Heart right ventricle (tissue), 16 donors: ENCODE results near the gene CFAP61. TPM values are rescaled to one million over a fixed set of nuclear protein-coding genes. Genes with fewer than 3 reads are reported as not detected.
A peak's percentile ranks its signal among the peaks of the same experiment; 100 is the strongest.

Source experiments
- ATAC-seq, 8 donors: fragments of 200-7000 bp; cut with Tn5 transposase; one replicate each; pipeline ENCODE4 v1.9.1; 2020; ENCODE audit warnings: mild to moderate bottlenecking in 8 of 8, moderate library complexity in 8 of 8, moderate number of reproducible peaks in 1 of 8
- DNase-seq, 2 donors: peaks; one replicate each; pipeline ENCODE4 v3.0.0-alpha.2; 2020
- H3K27ac ChIP-seq, 10 donors: fragments of 200-600 bp; sonication (generic) in 2 of 10; one replicate each; pipeline versions ENCODE4 v1.5.0 to v1.8.0; 2020 to 2022; ENCODE audit warnings: mild to moderate bottlenecking in 3 of 10
- H3K27me3 ChIP-seq, 7 donors: fragments of 200-600 bp; one replicate each; pipeline ENCODE4 v1.8.0; 2021 to 2022; ENCODE audit warnings: mild to moderate bottlenecking in 2 of 7
- H3K36me3 ChIP-seq, 9 donors: fragments of 200-600 bp; sonication (generic) in 1 of 9; one replicate each; pipeline versions ENCODE4 v1.5.0 to v1.8.0; 2020 to 2022; ENCODE audit warnings: mild to moderate bottlenecking in 2 of 9
- H3K4me1 ChIP-seq, 9 donors: fragments of 200-600 bp; sonication (generic) in 1 of 9; one replicate each; pipeline versions ENCODE4 v1.5.0 to v1.8.0; 2020 to 2022; ENCODE audit warnings: mild to moderate bottlenecking in 4 of 9
- H3K4me3 ChIP-seq, 10 donors: fragments of 200-600 bp; sonication (generic) in 2 of 10; one replicate each; pipeline versions ENCODE4 v1.5.0 to v1.8.0; 2020 to 2022; ENCODE audit warnings: mild to moderate bottlenecking in 7 of 10, moderate library complexity in 2 of 10
- H3K9me3 ChIP-seq, 11 donors: fragments of 200-600 bp in 10 of 11; sonication (generic) in 2 of 11; one replicate each; pipeline versions ENCODE4 v1.5.0 to v1.8.0; 2013 to 2022; ENCODE audit warnings: mild to moderate bottlenecking in 2 of 11, control low read depth in 1 of 11, moderate library complexity in 1 of 11
- CTCF ChIP-seq, 9 donors: fragments of 200-600 bp; sonication (generic) in 2 of 9; IDR thresholded peaks; one replicate each; pipeline versions ENCODE4 v1.5.0 to v1.8.0; 2021 to 2022; ENCODE audit warnings: antibody characterized with exemption in 9 of 9, mild to moderate bottlenecking in 5 of 9, moderate library complexity in 1 of 9
- WGBS, 2 donors: extraction: QIAGEN DNeasy Blood & Tissue Kit; methylation state at CpG; one replicate each; pipeline ENCODE4 v1.1.7; 2013; ENCODE audit warnings: inconsistent platforms in 1 of 2; 5-methylcytosine and 5-hydroxymethylcytosine counted together
- intact Hi-C, 10 donors: fragments of 100-400 bp; cut with DNase I; formaldehyde crosslinking; loops; one replicate each; pipeline versions ENCODE4 v1.11.1 to v1.14.2; 2022
- polyA plus RNA-seq, 2 donors: library from polyadenylated mRNA; stranded (reverse); fragments of 200-250 nt; gene quantifications; one replicate each; pipeline ENCODE4 v1.2.3, GENCODE V29; 2013
- total RNA-seq, 10 donors: library from RNA; stranded (reverse); fragmentation: NEBNext Ultra II Directional in 3 of 10; extraction: Animal tissue kit (Norgen Biotek cat#: 25700) in 3 of 10; gene quantifications; one replicate each; pipeline versions ENCODE4 v1.2.1 to v1.2.4, GENCODE V29; 2021 to 2023
- donor health status: Arrhythmogenic right ventricular cardiomyopathy.
- donor health status: ischemic (EF 13 %, LVEDD 7.1; RV severe dilation, severe dysfunction).
- donor health status: healthy with polysubstance abuse.
- donor health status: DM: no; HTN: yes; CAD: no.
- donor health status: DM: no; HTN: no; CAD: no.
- donor health status: ischemic (EF 25% LVEDD 6.9; RV normal size, moderate dysfunction).
- donor health status: ischemic (EF 25% LVEDD 5.7; RV mildly dilated, moderate dysfunction).
- donor health status: healthy.
- donor health status: DM: yes; HTN: yes; CAD: no.
- donor health status: Ischemic cardiomyopathy.
- donor health status: ischemic (EF 35%, LVEDD 5.7; RV mildly dilated, moderate dysfunction).
- donor health status: nonischemic (EF 11% LVEDD 7.7; RV severe dilation, severe dysfunction).
- donor health status: DM: yes; HTN: yes; CAD: no.
- donor health status: PGD.
- donor health status: ischemic (EF 29% LVEDD 5.4; RV normal size, mild dysfunction).
- donor health status: nonischemic (EF 23%, LVEDD 6.1; RV moderate dilation, normal function).

CFAP61 gene
- total and polyA plus RNA-seq, 12 donors: 8.2 to 140 (median 60.6) TPM

- Histone ChIP-seq H3K9me3 (no peaks in the 10 kb centered on the region), H3K27me3 (no peaks in the 10 kb centered on the region), H3K27ac (peak within 1 kb of the TSS; percentile 54 to 91 (median 82)), H3K36me3 (peaks cover 0 to 18% (median 0%) of the 10 kb centered on the region in 9 donors), H3K4me3 (peak within 1 kb of the TSS; percentile 66 to 98 (median 94)), H3K4me1 (peaks cover 2 to 59% (median 41%) of the 10 kb centered on the region in 9 donors)
- TF ChIP-seq CTCF (IDR thresholded peaks at IDR 0.05): peak; percentile 63 to 86 (median 77)
- 0 to 1% methylated on average over 80 to 81 of the region's 81 CpGs for WGBS, 2 donors
- peak; percentile 94 for DNase-seq
- ATAC-seq: peak; percentile 98 to 99 (median 99)
- intact Hi-C loops: loop anchor here in 1 of 10 donors (5.0 kb wide), 1 partner anchor 325 kb away; no protein-coding TSS in a partner anchor
Observed at GRCh38 chr20:20017001-20017843, 35.1 kb upstream of the CFAP61 start, which contains the start of gene NAA20. TSS of gene NAA20 (plus strand) at chr20:20017362. CDS start at chr20:20017397, 35 bp downstream.

GRCh38 chr20:20017844-20018185 is 34.5 kb upstream of the CFAP61 start:
- TF ChIP-seq CTCF (IDR thresholded peaks at IDR 0.05): no peak
- WGBS, 2 donors: 3 to 6% methylated on average over 17 of the region's 17 CpGs
- Histone ChIP-seq H3K4me1 (peaks cover 2 to 64% (median 41%) of the 10 kb centered on the region in 9 donors), H3K9me3 (no peaks in the 10 kb centered on the region), H3K27ac (peak overlapping the region in 9 of 10 donors; percentile 54 to 91 (median 85)), H3K36me3 (peaks cover 0 to 24% (median 0%) of the 10 kb centered on the region in 9 donors), H3K27me3 (no peaks in the 10 kb centered on the region), H3K4me3 (peak overlapping the region; percentile 66 to 98 (median 94))
- intact Hi-C loops: loop anchor here in 1 of 10 donors (5.0 kb wide), 1 partner anchor 326 kb away; no protein-coding TSS in a partner anchor
- ATAC-seq (peak in 2 of 8 donors; percentile 2 to 9), DNase-seq (no peak)

GRCh38 chr20:20018366-20018765 is 34.0 kb upstream of the CFAP61 start:
- 89 to 90% methylated on average over 8 of the region's 8 CpGs for WGBS, 2 donors
- Histone ChIP-seq H3K27ac (peak overlapping the region in 1 of 10 donors; percentile 91), H3K4me1 (peaks cover 2 to 66% (median 41%) of the 10 kb centered on the region in 9 donors), H3K4me3 (peak overlapping the region in 9 of 10 donors; percentile 66 to 98 (median 98)), H3K36me3 (peaks cover 0 to 29% (median 0%) of the 10 kb centered on the region in 9 donors), H3K27me3 (no peaks in the 10 kb centered on the region), H3K9me3 (no peaks in the 10 kb centered on the region)
- no peak for ATAC-seq
- no peak for TF ChIP-seq CTCF (IDR thresholded peaks at IDR 0.05)
- DNase-seq: no peak
- intact Hi-C loops: loop anchor here in 1 of 10 donors (5.0 kb wide), 1 partner anchor 326 kb away; no protein-coding TSS in a partner anchor

GRCh38 chr20:20019123-20019522 is 33.2 kb upstream of the CFAP61 start:
- H3K4me1 ChIP-seq: peaks cover 2 to 66% (median 39%) of the 10 kb centered on the region in 9 donors
- intact Hi-C loops: loop anchor here in 1 of 10 donors (5.0 kb wide), 1 partner anchor 327 kb away; no protein-coding TSS in a partner anchor
- no peaks in the 10 kb centered on the region for H3K9me3 ChIP-seq
- TF ChIP-seq CTCF (IDR thresholded peaks at IDR 0.05): no peak
- ATAC-seq (no peak), DNase-seq (no peak)
- no peak overlapping the region for H3K4me3 ChIP-seq
- H3K36me3 ChIP-seq: peaks cover 0 to 37% (median 0%) of the 10 kb centered on the region in 9 donors
- 73 to 76% methylated on average over 2 of the region's 2 CpGs for WGBS, 2 donors
- H3K27ac ChIP-seq: no peak overlapping the region
- H3K27me3 ChIP-seq: no peaks in the 10 kb centered on the region
